Bronchial epithelial cell (primary cell): Measurements from ENCODE around the gene KIF13A. TPM values are rescaled to one million over a fixed set of nuclear protein-coding genes. Genes with fewer than 3 reads are reported as not detected.
"Not testable (repeated sequence)": the region's sequence is repeated elsewhere in the genome, so short reads cannot be mapped to it uniquely, and the experiment has no call there.

ENCODE experiments used
- DNase-seq: peaks from one replicate; pipeline ENCODE4 v3.0.0-alpha.2; 2010; ENCODE audit warnings: low read depth
- FAIRE-seq: peaks from 2 replicates; lab custom pipeline; 2011; peaks lifted over from hg19 to GRCh38; lab: Jason Lieb, UNC
- H3K27me3 ChIP-seq: 2 replicates; pipeline ENCODE4 v1.5.1; 2011; ENCODE audit warnings: low read length; ENCODE audit not compliant: control insufficient read depth, insufficient read depth
- H3K36me3 ChIP-seq: 2 replicates; pipeline ENCODE4 v1.5.1; 2011; ENCODE audit warnings: low read length; ENCODE audit not compliant: control insufficient read depth, insufficient read depth
- H3K4me3 ChIP-seq: 2 replicates; pipeline ENCODE4 v1.5.1; 2011; ENCODE audit warnings: mild to moderate bottlenecking, low read depth, low read length, control low read depth
- total RNA-seq: library from RNA; depleted of rRNA; stranded (reverse); fragments of >200 nt; gene quantifications from 2 replicates; pipeline ENCODE4 v1.2.1, GENCODE V29; 2014
- TF ChIP-seq, protein P1 (sequence below): IDR thresholded peaks from 2 replicates; pipeline ENCODE4 v1.5.1; 2011; ENCODE audit warnings: mild to moderate bottlenecking, moderate library complexity, low read length, control low read depth, inconsistent platforms; ENCODE audit not compliant: insufficient read depth, severe bottlenecking

KIF13A gene
- total RNA-seq, 1 donor from 2014 or later, result 47.4 TPM

DNA sequence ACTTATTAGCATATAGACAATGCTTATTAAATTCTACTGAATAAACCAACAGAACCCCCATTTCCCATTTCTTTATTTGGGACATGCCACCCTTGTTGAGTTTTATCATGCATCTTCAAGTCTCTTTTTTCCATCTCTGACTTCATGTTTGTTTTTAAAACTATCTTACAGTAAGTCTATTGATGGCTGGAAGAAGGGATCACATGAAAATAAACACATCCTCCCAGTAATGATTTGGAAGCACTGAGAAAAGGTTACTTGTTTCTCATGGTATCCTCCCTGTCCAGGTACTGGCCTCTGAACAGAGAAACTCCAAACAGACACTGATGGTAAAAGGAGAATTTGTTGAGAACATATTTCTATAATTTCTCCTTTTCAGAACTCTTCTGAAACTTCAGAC is 74.9 kb downstream of the KIF13A start:
- FAIRE-seq (no peak), DNase-seq (no peak)
- no peak overlapping the region for H3K4me3 ChIP-seq
- H3K27me3 ChIP-seq, result no peaks in the 10 kb centered on the region
- TF ChIP-seq, protein P1, sequence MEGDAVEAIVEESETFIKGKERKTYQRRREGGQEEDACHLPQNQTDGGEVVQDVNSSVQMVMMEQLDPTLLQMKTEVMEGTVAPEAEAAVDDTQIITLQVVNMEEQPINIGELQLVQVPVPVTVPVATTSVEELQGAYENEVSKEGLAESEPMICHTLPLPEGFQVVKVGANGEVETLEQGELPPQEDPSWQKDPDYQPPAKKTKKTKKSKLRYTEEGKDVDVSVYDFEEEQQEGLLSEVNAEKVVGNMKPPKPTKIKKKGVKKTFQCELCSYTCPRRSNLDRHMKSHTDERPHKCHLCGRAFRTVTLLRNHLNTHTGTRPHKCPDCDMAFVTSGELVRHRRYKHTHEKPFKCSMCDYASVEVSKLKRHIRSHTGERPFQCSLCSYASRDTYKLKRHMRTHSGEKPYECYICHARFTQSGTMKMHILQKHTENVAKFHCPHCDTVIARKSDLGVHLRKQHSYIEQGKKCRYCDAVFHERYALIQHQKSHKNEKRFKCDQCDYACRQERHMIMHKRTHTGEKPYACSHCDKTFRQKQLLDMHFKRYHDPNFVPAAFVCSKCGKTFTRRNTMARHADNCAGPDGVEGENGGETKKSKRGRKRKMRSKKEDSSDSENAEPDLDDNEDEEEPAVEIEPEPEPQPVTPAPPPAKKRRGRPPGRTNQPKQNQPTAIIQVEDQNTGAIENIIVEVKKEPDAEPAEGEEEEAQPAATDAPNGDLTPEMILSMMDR, result no peak
- no peaks in the 10 kb centered on the region for H3K36me3 ChIP-seq

DNA sequence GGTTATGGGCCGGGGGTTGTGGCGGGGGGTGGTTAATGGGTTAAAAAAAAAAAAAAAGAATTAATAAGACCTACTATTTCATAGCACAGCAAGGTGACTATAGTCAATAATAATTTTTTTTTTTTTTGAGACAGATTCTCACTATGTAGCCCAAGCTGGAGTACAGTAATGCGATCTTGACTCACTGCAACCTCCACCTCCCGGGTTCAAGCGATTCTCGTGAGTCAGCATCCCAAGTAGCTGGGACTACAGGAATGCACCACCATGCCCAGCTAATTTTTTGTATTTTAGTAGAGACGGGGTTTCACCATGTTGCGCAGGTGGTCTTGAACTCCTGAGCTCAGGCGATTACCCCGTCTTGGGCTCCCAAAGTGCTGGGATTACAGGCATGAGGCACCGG is 75.8 kb downstream of the KIF13A start:
- H3K4me3 ChIP-seq, FAIRE-seq, H3K36me3 ChIP-seq, DNase-seq, H3K27me3 ChIP-seq: not testable (repeated sequence)

DNA sequence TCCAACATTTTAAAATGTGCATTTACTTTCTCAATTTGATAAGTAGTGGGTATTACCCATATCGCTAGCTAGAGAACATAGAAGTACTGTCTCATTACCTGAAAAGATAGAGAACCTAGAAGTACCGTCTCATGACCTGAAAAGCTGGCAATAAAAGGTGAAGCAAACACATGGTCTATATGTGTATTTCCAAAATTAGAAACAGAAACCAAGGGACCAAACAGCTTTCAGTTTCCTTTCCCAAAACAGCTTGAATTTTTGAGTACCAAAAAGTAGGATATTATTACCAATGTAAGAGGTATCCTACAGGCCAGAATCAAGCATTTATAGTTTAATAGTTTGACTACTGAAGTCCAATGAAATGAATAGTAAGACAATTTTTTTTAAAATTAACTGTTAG is 77.2 kb downstream of the KIF13A start:
- no peaks in the 10 kb centered on the region for H3K27me3 ChIP-seq
- H3K36me3 ChIP-seq, result no peaks in the 10 kb centered on the region
- DNase-seq, result no peak
- TF ChIP-seq, protein P1, result no peak
- FAIRE-seq, result no peak
- H3K4me3 ChIP-seq, result no peak overlapping the region

DNA sequence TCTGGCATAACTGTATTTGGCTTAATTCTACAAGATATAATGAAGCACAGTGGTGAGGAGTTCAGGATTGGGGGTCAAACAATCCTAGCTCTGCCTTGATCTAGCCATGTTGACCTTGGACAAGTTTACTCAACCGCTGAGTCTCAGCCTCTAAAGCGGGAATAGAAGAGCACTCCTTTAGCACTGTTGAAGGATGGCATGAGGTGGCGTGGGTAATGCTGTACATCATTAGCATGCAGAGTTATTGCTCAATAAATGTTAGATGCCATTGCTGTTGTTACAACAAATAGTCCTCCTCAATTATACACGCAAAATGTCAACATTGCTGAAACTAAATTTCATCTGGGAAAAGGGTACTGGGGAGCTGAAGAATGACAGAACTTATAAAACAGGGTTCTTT is 78.6 kb downstream of the KIF13A start:
- no peak overlapping the region for H3K4me3 ChIP-seq
- no peaks in the 10 kb centered on the region for H3K36me3 ChIP-seq
- no peak for FAIRE-seq
- H3K27me3 ChIP-seq, result no peaks in the 10 kb centered on the region
- DNase-seq, result peak; percentile 40
- TF ChIP-seq, protein P1, result no peak

DNA sequence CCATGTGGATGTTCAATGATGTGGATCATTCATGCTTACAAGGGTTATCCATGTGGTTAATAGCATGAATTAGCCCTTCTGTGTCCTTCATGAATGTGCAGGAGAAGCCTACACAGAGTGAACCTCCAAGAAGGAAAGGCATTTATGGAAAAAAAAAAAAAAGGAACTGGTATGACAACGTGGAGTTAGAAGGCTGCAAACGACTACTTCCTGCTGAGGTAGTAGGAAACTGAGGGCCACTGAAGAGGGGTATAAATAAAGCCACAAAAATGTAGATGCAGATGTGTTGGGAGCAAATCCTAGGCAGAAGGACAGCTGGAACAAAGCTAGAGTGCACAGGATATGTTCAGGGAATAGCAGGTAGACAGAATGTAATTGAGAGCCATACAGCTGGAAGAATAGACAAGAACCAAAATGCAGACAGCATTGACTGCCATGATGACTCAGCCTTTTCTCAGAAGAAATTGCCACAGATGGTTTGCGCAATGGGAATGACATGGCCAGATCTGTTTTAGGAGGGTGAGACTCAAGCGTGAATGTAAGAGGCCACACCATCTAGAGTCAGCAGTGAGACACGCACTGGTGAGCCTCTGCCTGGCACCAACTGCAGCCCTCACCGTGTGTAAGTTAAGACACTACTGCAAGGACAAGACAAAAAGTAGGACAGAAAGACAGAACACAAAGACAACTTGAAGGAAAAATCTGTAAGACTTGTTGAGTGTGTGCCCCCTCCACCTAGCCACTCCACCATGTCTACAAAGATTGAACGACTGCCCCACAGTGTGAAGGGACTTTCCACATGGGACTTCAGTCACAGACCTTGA is 79.8 kb downstream of the KIF13A start:
- Histone ChIP-seq H3K4me3 (no peak overlapping the region), H3K27me3 (no peaks in the 10 kb centered on the region), H3K36me3 (no peaks in the 10 kb centered on the region)
- FAIRE-seq (peak; percentile 98), DNase-seq (peak; percentile 100)
- TF ChIP-seq, protein P1, result peak; percentile 48

DNA sequence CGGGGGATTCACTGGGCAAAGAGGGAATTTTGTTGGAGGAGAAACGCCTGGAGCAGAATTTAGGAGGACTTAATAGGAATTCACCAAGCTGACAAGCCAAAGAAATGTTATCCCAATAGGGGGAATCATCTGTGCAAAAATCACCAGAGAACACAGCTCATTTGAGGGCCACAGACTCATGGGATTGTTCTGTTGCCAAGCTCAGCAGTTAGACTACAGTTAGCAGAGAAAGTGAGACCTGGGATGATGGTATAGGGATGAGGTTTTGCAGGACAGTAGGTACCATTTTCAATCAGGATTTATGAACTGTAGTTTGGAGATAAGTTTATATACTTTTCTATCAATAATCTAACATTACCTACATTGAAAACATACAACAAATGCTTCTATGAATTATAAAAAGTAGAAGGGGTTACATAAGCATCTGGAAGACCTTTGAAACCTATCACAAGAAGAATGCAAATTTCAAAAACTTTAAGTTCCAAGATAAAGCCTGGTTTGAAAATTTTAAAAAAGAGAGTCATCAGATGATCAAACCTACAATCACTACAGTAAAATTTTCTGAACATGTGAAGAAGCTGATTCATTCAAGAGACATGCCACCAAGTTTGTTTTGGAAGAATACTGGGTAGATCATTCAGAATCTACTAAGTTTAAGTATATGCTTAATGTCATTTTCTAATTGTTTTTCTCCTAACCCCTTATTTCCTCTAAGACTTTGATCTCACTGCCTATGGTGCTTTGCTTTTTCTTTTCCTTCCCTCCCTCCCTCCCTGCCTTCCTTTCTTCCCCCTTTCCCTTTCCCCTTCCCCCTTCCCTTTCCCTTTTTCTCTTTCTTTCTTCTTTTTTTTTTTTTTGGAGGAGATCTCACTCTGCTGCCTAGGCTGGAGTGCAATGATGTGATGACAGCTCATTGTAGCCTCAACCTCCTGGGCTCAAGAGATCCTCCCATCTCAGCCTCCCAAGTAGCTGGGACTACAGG is 81.5 kb downstream of the KIF13A start:
- H3K27me3 ChIP-seq, result no peaks in the 10 kb centered on the region
- no peaks in the 10 kb centered on the region for H3K36me3 ChIP-seq
- TF ChIP-seq, protein P1, result no peak
- H3K4me3 ChIP-seq, result no peak overlapping the region
- no peak for FAIRE-seq
- DNase-seq, result peak; percentile 78
